K562 (cell line): ENCODE results near the gene UHRF1.

Experiments used
- CAMTA2 ChIP-seq: fragments of 250-450 bp; sonication (Bioruptor Pico); conservative IDR thresholded peaks from 2 replicates; pipeline ENCODE4 v1.5.1; 2022
- POLR2A ChIP-seq: fragments of 450-650 bp; conservative IDR thresholded peaks from 2 replicates; pipeline ENCODE4 v1.6.1; 2016
- TCF7L2 ChIP-seq: fragments of 150-350 bp; IDR thresholded peaks from 2 replicates; pipeline ENCODE4 v1.6.1; 2016; ENCODE audit warnings: low read depth, mild to moderate bottlenecking, low read length, moderate library complexity

DNA sequence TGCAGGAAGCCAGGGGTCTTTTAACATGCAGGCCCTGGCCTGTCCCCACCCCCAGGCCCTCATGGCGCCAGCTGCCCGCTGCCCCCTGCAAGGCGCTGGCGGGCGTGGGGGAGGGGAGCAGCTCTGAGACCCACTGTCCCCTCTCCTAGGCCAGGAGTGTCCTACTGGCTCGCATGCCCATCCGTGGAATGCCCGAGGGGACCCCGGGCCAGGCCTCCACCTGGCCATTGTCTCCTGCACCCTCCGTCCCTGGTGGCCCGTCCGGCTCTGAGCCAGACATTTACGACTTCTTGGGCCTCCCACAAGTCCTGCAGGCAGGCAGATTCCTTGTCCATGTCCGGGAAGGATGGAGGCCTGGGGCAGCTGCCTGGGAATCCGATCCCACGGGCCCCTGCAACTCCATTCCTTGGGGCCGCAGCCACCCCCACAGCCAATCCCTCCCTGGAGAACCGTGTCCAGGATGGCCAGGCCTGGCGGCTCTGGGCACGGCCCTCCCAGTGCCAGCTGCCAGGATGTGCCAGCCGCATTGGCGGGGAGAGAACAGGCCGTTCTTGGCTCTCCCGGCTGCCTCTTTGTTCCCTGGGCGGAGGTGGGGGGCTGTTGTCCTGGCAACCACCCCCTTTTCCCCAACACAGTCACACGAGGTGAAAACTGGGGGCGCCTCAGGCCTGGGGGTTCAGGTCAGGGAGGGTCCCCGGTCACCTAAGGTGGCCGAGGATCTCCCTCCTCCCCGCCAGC is 31.4 kb upstream of the UHRF1 start:
- no peak for TF ChIP-seq TCF7L2
- TF ChIP-seq CAMTA2 (CRISPR knock-in tag) = no peak
- no peak for TF ChIP-seq POLR2A
